Lung (tissue), 12 donors: ENCODE measurements around the gene RLF. TPM values are rescaled to one million over a fixed set of nuclear protein-coding genes. Genes with fewer than 3 reads are reported as not detected.

Source experiments
- ATAC-seq: fragments of 200-7000 bp; cut with Tn5 transposase; one replicate; pipeline ENCODE4 v1.9.1; 2020; ENCODE audit warnings: moderate number of reproducible peaks; ENCODE audit not compliant: insufficient read depth, low FRiP score
- DNase-seq, 3 donors: peaks; one replicate each; pipeline ENCODE4 v3.0.0-alpha.2; 2013 to 2017
- H3K27ac ChIP-seq, 2 donors: one replicate each; pipeline ENCODE4 v1.5.1; 2013; ENCODE audit warnings: mild to moderate bottlenecking in 2 of 2, moderate library complexity in 2 of 2, control low read depth in 1 of 2, inconsistent platforms in 1 of 2, low read depth in 1 of 2, low read length in 1 of 2
- H3K27me3 ChIP-seq, 3 donors: one replicate each; pipeline ENCODE4 v1.5.1; 2013; ENCODE audit warnings: low read length in 2 of 3; ENCODE audit not compliant: control insufficient read depth in 3 of 3, insufficient read depth in 3 of 3
- H3K36me3 ChIP-seq, 4 donors: one replicate each; pipeline ENCODE4 v1.5.1; 2013; ENCODE audit warnings: low read length in 4 of 4, mild to moderate bottlenecking in 1 of 4, moderate library complexity in 1 of 4; ENCODE audit not compliant: control insufficient read depth in 4 of 4, insufficient read depth in 4 of 4
- H3K4me1 ChIP-seq, 5 donors: one replicate each; pipeline ENCODE4 v1.5.1; 2013; ENCODE audit warnings: low read length in 5 of 5, mild to moderate bottlenecking in 2 of 5, moderate library complexity in 1 of 5; ENCODE audit not compliant: control insufficient read depth in 5 of 5, insufficient read depth in 5 of 5
- H3K4me3 ChIP-seq: one replicate; pipeline ENCODE4 v1.5.1; 2013; ENCODE audit warnings: mild to moderate bottlenecking, control low read depth, moderate library complexity
- H3K9ac ChIP-seq, 2 donors: one replicate each; pipeline ENCODE4 v1.5.1; 2013; ENCODE audit warnings: low read length in 2 of 2, control low read depth in 1 of 2; ENCODE audit not compliant: insufficient read depth in 1 of 2
- H3K9me3 ChIP-seq, 4 donors: one replicate each; pipeline ENCODE4 v1.5.1; 2013; ENCODE audit warnings: low read length in 3 of 4, mild to moderate bottlenecking in 1 of 4, moderate library complexity in 1 of 4; ENCODE audit not compliant: control insufficient read depth in 4 of 4, insufficient read depth in 3 of 4
- CTCF ChIP-seq: IDR thresholded peaks from 2 replicates; pipeline ENCODE4 v1.5.1; 2012; ENCODE audit warnings: mild to moderate bottlenecking; ENCODE audit errors: control extremely low read depth, extremely low read depth
- WGBS, 2 donors: extraction: QIAGEN DNeasy Blood & Tissue Kit; methylation state at CpG; one replicate each; pipeline ENCODE4 v1.1.7; 2013; 5-methylcytosine and 5-hydroxymethylcytosine counted together
- polyA plus RNA-seq, 2 donors: library from polyadenylated mRNA; stranded (reverse); fragments of 200-250 nt; gene quantifications; one replicate each; pipeline ENCODE4 v1.2.1, GENCODE V29; 2013
- total RNA-seq, 2 donors: library from RNA; depleted of rRNA in 1 of 2; stranded (reverse); fragments of >200 nt in 1 of 2; gene quantifications; one replicate each; pipeline ENCODE4 v1.2.1, GENCODE V29; 2014 to 2021
- donor health status: control.
- donor health status: control.
- donor health status: Bipolar disorder and iron deficiency.
- donor health status: healthy.
- donor health status: DM: yes; HTN: yes; CAD: no.

Gene RLF
- total and polyA plus RNA-seq, 4 donors, result 3.5 to 43.1 (median 8.5) TPM

- H3K9me3 ChIP-seq, result no peaks in the 10 kb centered on the region
- H3K9ac ChIP-seq, result no peak overlapping the region
- ATAC-seq, result no peak
- no peak overlapping the region for H3K4me3 ChIP-seq
- no peak for DNase-seq
- H3K27me3 ChIP-seq, result no peaks in the 10 kb centered on the region
- no peak for TF ChIP-seq CTCF
- WGBS, 2 donors, result 93 to 96% methylated on average over 3 of the region's 3 CpGs
- H3K27ac ChIP-seq, result no peak overlapping the region
- peaks cover 13 to 45% (median 17%) of the 10 kb centered on the region in 4 donors for H3K36me3 ChIP-seq
- peaks cover 0 to 10% (median 0%) of the 10 kb centered on the region in 5 donors for H3K4me1 ChIP-seq
These were observed 111.5 kb downstream of the RLF start for GRCh38 chr1:40272653-40273213.

GRCh38 chr1:40273547-40274166, 112.5 kb downstream of the RLF start:
- no peak overlapping the region for H3K9ac ChIP-seq
- H3K9me3 ChIP-seq, result no peaks in the 10 kb centered on the region
- no peak overlapping the region for H3K4me3 ChIP-seq
- peaks cover 13 to 43% (median 15%) of the 10 kb centered on the region in 4 donors for H3K36me3 ChIP-seq
- no peak for TF ChIP-seq CTCF
- WGBS, 2 donors, result 78 to 88% methylated on average over 4 of the region's 4 CpGs
- no peak overlapping the region for H3K27ac ChIP-seq
- ATAC-seq (no peak), DNase-seq (peak in 1 of 3 donors; percentile 5)
- peaks cover 0 to 4% (median 0%) of the 10 kb centered on the region in 5 donors for H3K4me1 ChIP-seq
- H3K27me3 ChIP-seq, result no peaks in the 10 kb centered on the region

- WGBS, 2 donors, result 96 to 97% methylated on average over 2 of the region's 2 CpGs
- TF ChIP-seq CTCF, result no peak
- peaks cover 13 to 42% (median 14%) of the 10 kb centered on the region in 4 donors for H3K36me3 ChIP-seq
- no peak overlapping the region for H3K9ac ChIP-seq
- no peak for DNase-seq
- no peaks in the 10 kb centered on the region for H3K27me3 ChIP-seq
- no peak overlapping the region for H3K4me3 ChIP-seq
- no peak overlapping the region for H3K27ac ChIP-seq
- no peaks in the 10 kb centered on the region for H3K9me3 ChIP-seq
- H3K4me1 ChIP-seq, result peaks cover 0 to 4% (median 0%) of the 10 kb centered on the region in 5 donors
- no peak for ATAC-seq
These were observed 113.1 kb downstream of the RLF start for GRCh38 chr1:40274331-40274730.
